HepG2 (cell line): ENCODE data around the gene PTPN5. TPM values are rescaled to one million over a fixed set of nuclear protein-coding genes. Genes with fewer than 3 reads are reported as not detected.
"Not testable (repeated sequence)": the region's sequence is repeated elsewhere in the genome, so short reads cannot be mapped to it uniquely, and the experiment has no call there.

Source experiments
- ATAC-seq: fragments of 200-7000 bp; cut with Tn5 transposase; 3 replicates; pipeline ENCODE4 v1.9.1; 2020; ENCODE audit warnings: mild to moderate bottlenecking, moderate library complexity
- BruUV-seq: library from RNA; stranded (reverse); fragments of 400-500 nt; replicated peaks from 2 replicates; lab custom pipeline; 2021; lab: Mats Ljungman, UMichigan
- CTCF ChIA-PET: fragments of 300-600 bp; formaldehyde crosslinking; extraction: SDS; loops from one replicate; lab custom pipeline; 2021; ENCODE audit warnings: low total read pairs, inconsistent platforms, low intra/inter-chr PET ratio; lab: Yijun Ruan, JAX
- POLR2A ChIA-PET: fragments of 350-600 bp; sonication (Branson Sonifier 250); formaldehyde crosslinking; loops from one replicate; lab custom pipeline; 2020; ENCODE audit warnings: antibody characterized with exemption, inconsistent platforms; lab: Yijun Ruan, JAX
- DNase-seq: peaks from one replicate; pipeline ENCODE4 v3.0.0-alpha.2; 2015; ENCODE audit warnings: low spot score
- FAIRE-seq: peaks from 3 replicates; lab custom pipeline; 2011; peaks lifted over from hg19 to GRCh38; lab: Jason Lieb, UNC
- H2AFZ ChIP-seq: one replicate; pipeline ENCODE4 v1.6.1; 2011; ENCODE audit warnings: low read length, inconsistent platforms
- H3K27ac ChIP-seq: fragments of 300-600 bp; 3 replicates; pipeline ENCODE4 v1.8.0; 2011; ENCODE audit warnings: mixed run types, mild to moderate bottlenecking, mixed read lengths, low read length, inconsistent platforms; ENCODE audit not compliant: insufficient read depth; ENCODE audit errors: extremely low read length
- H3K27me3 ChIP-seq, 2 experiments: fragments of 200-600 bp in 1 of 2; 2 replicates in 1 of 2; 3 replicates in 1 of 2; pipeline versions ENCODE4 v1.6.0 to v1.8.0; 2011; ENCODE audit warnings: low read length in 2 of 2, mild to moderate bottlenecking in 2 of 2, moderate library complexity in 2 of 2, inconsistent platforms in 1 of 2; ENCODE audit not compliant: insufficient read depth in 2 of 2, control insufficient read depth in 1 of 2
- H3K36me3 ChIP-seq, 2 experiments: fragments of 200-600 bp in 1 of 2; replicated peaks in 1 of 2; 2 replicates in 1 of 2; 3 replicates in 1 of 2; pipeline versions ENCODE4 v1.5.1 to v1.8.0; 2011; ENCODE audit warnings: low read length in 2 of 2, inconsistent platforms in 1 of 2; ENCODE audit not compliant: insufficient read depth in 2 of 2, control insufficient read depth in 1 of 2
- H3K4me1 ChIP-seq: 2 replicates; pipeline ENCODE4 v1.5.1; 2012; ENCODE audit warnings: low read length, inconsistent platforms; ENCODE audit not compliant: insufficient read depth
- H3K4me2 ChIP-seq: 2 replicates; pipeline ENCODE4 v1.6.0; 2011; ENCODE audit warnings: low read depth, low read length, inconsistent platforms
- H3K4me3 ChIP-seq, 3 experiments: fragments of 200-600 bp in 1 of 3; sonication (generic), shearing (Covaris generic) in 1 of 3; replicated peaks in 1 of 3; 2 replicates each; pipeline ENCODE4 v1.5.1; 2011 to 2016; ENCODE audit warnings: low read length in 3 of 3, inconsistent platforms in 2 of 3, low read depth in 2 of 3, mild to moderate bottlenecking in 2 of 3, control low read depth in 1 of 3, mixed read lengths in 1 of 3; ENCODE audit not compliant: insufficient read depth in 1 of 3
- H3K79me2 ChIP-seq: one replicate; pipeline ENCODE4 v1.6.1; 2011; ENCODE audit warnings: low read length, inconsistent platforms; ENCODE audit not compliant: insufficient read depth
- H3K9ac ChIP-seq: 2 replicates; pipeline ENCODE4 v1.6.0; 2011; ENCODE audit warnings: mild to moderate bottlenecking, low read depth, low read length, inconsistent platforms; ENCODE audit not compliant: insufficient read depth
- H3K9me3 ChIP-seq: 2 replicates; pipeline ENCODE4 v1.5.1; 2012; ENCODE audit warnings: mild to moderate bottlenecking, low read length
- H4K20me1 ChIP-seq: 2 replicates; pipeline ENCODE4 v1.6.0; 2011; ENCODE audit warnings: inconsistent platforms, mild to moderate bottlenecking, low read length, moderate library complexity; ENCODE audit not compliant: insufficient read depth
- KMT2B ChIP-seq: IDR thresholded peaks from 2 replicates; pipeline ENCODE4 v1.6.1; 2016; ENCODE audit warnings: missing genetic modification reagents, missing compliant biosample characterization
- ZNF224 ChIP-seq: sonication (generic); formaldehyde crosslinking; IDR thresholded peaks from 2 replicates; pipeline ENCODE4 v1.5.0; 2020; ENCODE audit warnings: mild to moderate bottlenecking, missing genetic modification reagents
- ZNF496 ChIP-seq: sonication (generic); formaldehyde crosslinking; IDR thresholded peaks from 2 replicates; pipeline ENCODE4 v1.8.1; 2023; ENCODE audit warnings: mild to moderate bottlenecking, moderate library complexity, missing genetic modification reagents; ENCODE audit not compliant: insufficient replicate concordance
- ZSCAN31 ChIP-seq: sonication (generic); formaldehyde crosslinking; IDR thresholded peaks from 2 replicates; pipeline ENCODE4 v1.5.0; 2020; ENCODE audit warnings: low read depth, mild to moderate bottlenecking, missing genetic modification reagents
- WGBS: methylation state at CpG from one replicate; pipeline ENCODE4 v1.1.6; 2017; ENCODE audit warnings: low lambda C conversion rate; 5-methylcytosine and 5-hydroxymethylcytosine counted together
- in situ Hi-C: cut with HindIII; loops from 2 replicates; pipeline ENCODE4 v1.10.0; 2017; ENCODE audit warnings: low pct_unique_long_range_greater_than_20kb; ENCODE audit not compliant: extremely low pct_ligation_motif_present
- intact Hi-C: fragments of 100-400 bp; cut with micrococcal nuclease; formaldehyde crosslinking; loops from one replicate; pipeline ENCODE4 v1.10.0; 2022; ENCODE audit not compliant: unreplicated experiment
- polyA plus RNA-seq, 8 experiments: library from polyadenylated mRNA; depleted of rRNA in 3 of 8; stranded (reverse) in 7 of 8; unstranded in 1 of 8; fragments of >200 nt; fragmentation: Illumina TruSeq in 4 of 8; extraction: Trizol in 4 of 8; gene quantifications; 2 replicates each; pipeline versions ENCODE4 v1.2.1 to v1.2.3, GENCODE V29; 2011 to 2016; ENCODE audit warnings: low read depth in 4 of 8, missing spikeins in 1 of 8, mixed read lengths in 1 of 8; ENCODE audit not compliant: insufficient read depth in 1 of 8
- total RNA-seq, 5 experiments: library from RNA; depleted of rRNA; stranded (reverse); fragments of >200 nt; fragmentation: Illumina TruSeq; extraction: Trizol; gene quantifications; 2 replicates each; pipeline ENCODE4 v1.2.3, GENCODE V29; 2016; ENCODE audit warnings: low read depth in 1 of 5
- TF ChIP-seq, protein P1 (sequence below): sonication (generic); formaldehyde crosslinking; IDR thresholded peaks from 2 replicates; pipeline ENCODE4 v1.5.1; 2020; ENCODE audit warnings: mild to moderate bottlenecking, missing genetic modification reagents, borderline replicate concordance

The PTPN5 gene
- total and polyA plus RNA-seq, 2 of the 13 experiments (the other 11 are each of a cell fraction or from before 2014, with no cell fraction given): not detected

DNA sequence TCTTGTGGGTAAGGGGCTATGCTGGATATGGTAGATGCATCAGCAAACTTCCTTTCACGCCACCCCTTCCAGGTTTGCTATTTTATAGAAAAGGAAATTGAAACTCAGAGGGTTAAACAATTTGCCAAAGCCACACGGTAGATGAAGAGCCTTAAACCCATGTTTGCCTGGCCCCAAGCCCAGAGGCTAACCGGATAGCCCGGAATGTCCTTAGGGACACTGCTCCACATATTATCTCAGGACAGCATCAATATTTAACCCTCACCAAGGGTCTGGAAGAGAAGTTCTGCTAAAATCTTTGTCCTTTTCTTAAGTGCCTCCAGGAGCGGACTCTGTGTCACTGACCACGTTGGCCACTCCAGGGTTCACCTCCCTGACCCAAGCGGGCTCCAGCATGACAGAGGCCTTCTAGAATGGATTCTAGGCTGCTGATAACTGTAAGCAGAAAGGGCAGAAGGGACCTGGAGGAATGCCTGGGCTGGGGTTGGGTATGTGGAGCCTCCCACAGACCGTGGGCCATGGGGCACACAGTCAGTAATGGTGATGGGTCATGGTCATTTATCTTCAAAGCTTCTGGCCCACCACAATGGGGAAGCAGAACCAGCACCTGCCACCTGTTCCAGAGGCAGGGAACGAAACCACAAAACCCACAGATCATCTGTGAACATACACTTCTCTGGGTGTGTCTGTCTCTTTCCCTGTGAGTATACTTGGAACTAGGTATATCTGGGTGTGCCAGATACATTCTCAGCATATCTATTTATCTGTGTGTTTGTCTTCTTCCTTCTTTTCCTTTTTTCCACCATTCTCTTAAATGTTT lies 98.4 kb downstream of the PTPN5 start:
- FAIRE-seq: no peak

DNA sequence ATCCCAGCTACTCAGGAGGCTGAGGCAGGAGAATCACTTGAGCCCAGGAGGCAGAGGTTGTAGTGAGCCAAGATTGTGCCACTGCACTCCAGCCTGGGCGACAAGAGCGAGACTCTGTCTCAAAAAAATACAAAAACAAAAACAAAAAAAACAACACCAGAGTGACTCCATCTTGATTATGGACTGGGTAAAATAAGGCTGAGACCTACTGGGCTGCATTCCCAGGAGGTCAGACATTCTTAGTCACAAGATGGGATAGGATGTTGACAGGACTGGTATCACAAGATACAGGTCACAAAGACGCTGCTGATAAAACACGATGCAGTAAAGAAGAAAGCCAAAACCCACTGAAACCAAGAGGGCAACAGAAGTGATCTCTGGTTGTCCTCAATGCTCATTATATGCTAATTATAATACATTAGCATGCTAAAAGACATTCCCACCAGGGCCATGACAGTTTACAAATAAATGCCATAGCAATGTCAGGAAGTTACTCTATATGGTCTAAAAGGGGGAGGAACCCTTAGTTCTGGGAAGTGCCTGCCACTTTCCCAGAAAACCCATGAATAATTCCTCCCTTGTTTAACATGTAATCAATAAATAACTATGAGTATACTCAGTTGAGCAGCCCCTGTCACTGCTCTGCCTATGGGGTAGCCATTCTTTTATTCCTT lies 100.0 kb downstream of the PTPN5 start:
- H3K9me3 ChIP-seq, H3K9ac ChIP-seq, H3K27me3 ChIP-seq, BruUV-seq, DNase-seq, H3K4me1 ChIP-seq, H3K4me2 ChIP-seq, intact Hi-C loops, H3K27ac ChIP-seq, H3K4me3 ChIP-seq, FAIRE-seq, H2AFZ ChIP-seq, CTCF ChIA-PET, H3K79me2 ChIP-seq, ATAC-seq, H3K36me3 ChIP-seq, in situ Hi-C loops, H4K20me1 ChIP-seq, POLR2A ChIA-PET: not testable (repeated sequence)
- 26% methylated on average over 4 of the region's 4 CpGs for WGBS

More for the DNA sequence above, 98.4 kb downstream of the PTPN5 start:
- BruUV-seq: no TSS peak
- no peaks in the 10 kb centered on the region for H3K9me3 ChIP-seq
- H3K27me3 ChIP-seq: peaks cover 2 to 9% of the 10 kb centered on the region in 2 experiments; a peak in 1 of 5 replicates
- no peaks in the 10 kb centered on the region for H3K36me3 ChIP-seq
- ATAC-seq (no peak), DNase-seq (no peak)
- in situ Hi-C loops (no loop called here), intact Hi-C loops (no loop called here)
- H3K9ac ChIP-seq: no peak overlapping the region
- H3K4me2 ChIP-seq: no peak overlapping the region
- no peak overlapping the region for H3K27ac ChIP-seq
- H3K4me3 ChIP-seq: no peak overlapping the region
- H3K4me1 ChIP-seq: peaks cover 3% of the 10 kb centered on the region
- CTCF ChIA-PET: no interaction called here
- H3K79me2 ChIP-seq: no peaks in the 10 kb centered on the region
- 27% methylated on average over 7 of the region's 9 CpGs for WGBS
- H4K20me1 ChIP-seq: no peaks in the 10 kb centered on the region
- POLR2A ChIA-PET: no interaction called here
- no peak overlapping the region for H2AFZ ChIP-seq
- no peak for TF ChIP-seq KMT2B
- TF ChIP-seq ZNF496 (CRISPR knock-in tag): no peak
- TF ChIP-seq ZNF224 (CRISPR knock-in tag): no peak
- TF ChIP-seq ZSCAN31 (CRISPR knock-in tag): no peak
- TF ChIP-seq, protein P1, sequence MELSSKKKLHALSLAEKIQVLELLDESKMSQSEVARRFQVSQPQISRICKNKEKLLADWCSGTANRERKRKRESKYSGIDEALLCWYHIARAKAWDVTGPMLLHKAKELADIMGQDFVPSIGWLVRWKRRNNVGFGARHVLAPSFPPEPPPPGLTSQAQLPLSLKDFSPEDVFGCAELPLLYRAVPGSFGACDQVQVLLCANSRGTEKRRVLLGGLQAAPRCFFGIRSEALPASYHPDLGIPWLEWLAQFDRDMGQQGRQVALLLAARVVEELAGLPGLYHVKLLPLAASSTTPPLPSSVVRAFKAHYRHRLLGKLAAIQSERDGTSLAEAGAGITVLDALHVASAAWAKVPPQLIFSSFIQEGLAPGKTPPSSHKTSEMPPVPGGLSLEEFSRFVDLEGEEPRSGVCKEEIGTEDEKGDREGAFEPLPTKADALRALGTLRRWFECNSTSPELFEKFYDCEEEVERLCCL (CRISPR knock-in tag): no peak
